ENCODE results near the gene CLCN7.

Gene CLCN7

DNA sequence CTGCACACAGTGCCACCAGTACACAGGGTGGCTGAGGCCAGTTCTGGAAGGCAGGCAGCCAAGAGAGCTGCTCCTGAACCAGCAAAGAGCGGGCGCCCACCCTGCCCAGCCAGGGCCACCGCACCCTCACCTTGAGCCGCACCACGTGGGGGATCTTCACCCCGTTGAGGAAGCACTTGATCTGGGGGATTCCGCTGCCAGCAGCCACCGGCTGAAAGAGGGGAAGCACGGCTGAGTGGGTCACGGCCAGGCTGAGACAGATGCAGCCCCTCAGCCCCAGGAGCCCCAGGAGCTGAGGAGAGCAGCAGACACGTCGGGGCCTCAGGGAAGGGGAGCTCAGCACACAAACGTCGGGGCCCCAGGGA, 15.9 kb downstream of the CLCN7 start:
- DNase-seq, result no peak

DNA sequence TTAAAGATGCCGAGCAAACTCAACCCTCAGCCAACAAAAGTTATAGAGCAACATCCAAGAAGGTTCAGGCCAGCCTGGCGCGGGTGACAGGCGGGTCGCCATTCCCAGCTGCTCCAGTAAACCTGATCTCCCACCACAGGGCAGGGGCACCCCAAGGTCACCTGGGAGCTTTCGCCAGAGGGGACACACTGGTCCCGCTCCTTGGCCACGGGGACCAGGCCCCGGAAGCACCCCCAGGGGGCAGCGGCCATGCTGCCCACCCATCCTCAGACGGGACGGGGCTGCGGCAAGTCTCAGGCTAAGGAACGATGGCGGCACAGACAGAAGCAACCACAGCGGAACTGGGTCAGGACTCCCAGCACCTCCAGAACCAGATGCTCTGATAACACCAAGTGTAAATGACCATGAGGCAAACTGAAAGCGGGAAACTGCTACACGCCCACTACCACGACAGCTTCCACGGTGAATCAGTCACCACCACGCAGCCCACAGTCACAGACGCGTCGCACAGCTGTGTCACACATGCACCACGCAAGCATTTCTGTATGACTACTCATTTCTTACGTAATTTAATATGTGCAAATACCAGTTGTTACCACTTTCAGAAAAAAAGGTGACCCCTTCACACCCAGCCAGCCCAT, 16.4 kb downstream of the CLCN7 start:
- DNase-seq, result no peak

DNA sequence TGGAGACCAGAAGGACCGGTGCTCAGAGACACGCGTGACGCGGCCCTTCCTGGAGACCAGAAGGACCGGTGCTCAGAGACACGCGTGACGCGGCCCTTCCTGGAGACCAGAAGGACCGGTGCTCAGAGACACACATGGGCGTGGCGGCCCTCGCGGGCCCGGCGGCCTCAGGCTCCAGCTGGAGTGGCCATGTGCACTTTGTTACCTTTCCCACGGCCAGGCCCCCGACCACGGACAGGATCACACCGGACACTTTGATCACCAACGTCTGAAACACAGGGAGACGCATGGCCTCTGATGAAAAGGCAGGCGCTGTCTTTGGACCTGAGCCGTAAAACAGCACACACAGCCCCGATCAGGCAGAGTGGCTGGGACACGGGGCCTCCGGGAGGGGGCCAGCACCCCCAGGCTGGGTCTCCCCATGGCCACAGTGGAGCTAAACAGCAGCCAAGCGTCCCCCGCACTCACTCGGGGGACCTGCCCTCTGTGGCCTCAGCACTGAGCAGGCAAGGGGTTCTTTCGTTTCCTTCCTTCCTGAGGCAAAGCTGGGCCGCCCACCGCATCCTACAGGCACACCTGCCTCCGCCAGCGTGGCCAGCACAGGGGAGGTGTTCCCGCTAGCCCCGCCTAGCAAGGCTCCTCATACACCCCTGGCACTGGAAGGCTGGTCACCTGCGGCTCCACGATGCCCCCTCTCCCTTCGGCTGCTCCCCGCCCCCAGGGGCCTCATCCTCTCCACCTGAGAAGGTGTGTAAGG, 17.2 kb downstream of the CLCN7 start:
- no peak for DNase-seq

DNA sequence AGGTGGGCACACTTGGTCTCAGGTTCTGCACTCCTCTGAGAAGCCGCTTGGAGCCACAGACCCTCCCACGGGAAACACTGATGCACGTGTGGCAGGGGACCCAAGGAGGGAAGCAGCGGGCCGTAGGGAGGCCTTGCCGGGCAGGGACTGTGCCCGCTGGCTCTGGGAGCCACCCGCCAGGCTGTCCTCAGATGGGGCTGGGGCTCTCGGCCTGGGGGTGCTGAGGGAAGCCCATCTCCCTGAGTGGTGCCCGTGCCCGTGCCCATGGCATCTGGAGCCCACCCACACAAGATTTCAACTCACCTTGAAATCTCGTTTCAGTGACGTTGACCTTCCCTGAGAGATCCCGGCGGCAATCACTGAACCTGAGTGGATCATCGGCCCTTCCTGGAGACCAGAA, 17.9 kb downstream of the CLCN7 start:
- no peak for DNase-seq

DNA sequence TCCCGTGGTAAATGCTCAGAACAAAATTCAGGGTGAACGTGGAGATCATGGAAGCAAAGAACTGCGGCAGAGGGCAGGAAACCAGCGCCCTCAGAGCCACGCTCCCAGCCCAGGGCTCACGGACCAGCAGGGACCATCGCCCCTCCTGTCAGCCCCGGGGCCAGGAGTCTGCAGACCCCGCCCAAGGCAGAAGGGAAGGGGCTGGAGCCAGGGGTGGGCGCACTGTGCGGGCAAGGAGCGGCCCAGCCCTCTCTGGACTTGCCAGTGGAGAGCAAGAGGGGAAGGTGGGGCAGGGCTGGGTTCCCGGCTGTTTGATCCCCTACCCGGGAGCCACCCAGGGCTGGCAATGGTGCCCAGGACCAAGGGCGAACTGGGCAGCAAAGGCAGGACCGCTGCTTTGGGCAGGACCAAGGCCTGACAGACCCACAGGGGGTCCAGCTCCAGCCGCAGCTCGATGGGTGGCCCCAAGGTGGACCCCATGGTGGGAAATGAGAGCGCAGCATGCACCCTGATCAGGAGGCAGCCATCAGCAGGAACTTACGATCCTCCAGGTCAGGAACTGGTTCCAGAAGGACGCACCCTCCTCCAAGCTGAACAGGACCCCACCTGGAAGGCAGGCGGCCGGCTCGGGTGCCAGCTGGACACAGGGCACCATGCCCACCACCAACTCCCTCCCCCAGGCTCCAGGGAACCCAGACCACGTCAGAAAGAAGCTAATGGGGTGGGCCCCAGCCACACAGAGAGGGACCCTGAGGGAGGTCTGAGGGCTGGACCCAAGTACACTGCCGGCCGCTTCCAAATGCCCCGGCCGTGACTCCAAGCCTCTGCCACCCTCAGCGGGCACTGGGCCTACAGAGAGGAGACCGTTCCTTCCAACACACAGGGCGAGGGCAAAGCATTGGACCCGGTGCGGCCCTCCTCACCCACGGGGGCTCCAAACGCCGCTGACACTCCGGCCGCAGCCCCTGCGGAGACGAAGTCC, 19.3 kb downstream of the CLCN7 start:
- no peak for DNase-seq

DNA sequence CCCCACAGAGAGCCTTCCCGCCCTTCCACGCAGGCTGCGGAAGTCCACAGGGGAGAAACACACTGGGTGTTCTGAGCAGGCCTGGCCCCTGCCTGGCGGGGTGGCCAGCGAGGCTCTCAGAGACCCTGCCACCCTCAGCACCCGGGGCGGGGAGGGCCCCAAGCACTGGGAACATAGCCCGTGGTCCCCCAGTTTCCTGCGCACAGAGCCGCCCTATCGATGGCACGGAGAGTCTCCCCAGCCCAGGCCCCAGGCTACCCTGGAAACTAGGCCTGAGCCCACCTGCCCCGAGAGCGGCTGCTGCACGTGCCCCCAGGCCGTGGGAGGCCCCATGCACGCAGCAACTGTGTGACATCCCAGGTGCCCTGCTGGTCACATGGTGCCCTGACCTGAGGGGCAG, 20.3 kb downstream of the CLCN7 start:
- DNase-seq, result no peak

DNA sequence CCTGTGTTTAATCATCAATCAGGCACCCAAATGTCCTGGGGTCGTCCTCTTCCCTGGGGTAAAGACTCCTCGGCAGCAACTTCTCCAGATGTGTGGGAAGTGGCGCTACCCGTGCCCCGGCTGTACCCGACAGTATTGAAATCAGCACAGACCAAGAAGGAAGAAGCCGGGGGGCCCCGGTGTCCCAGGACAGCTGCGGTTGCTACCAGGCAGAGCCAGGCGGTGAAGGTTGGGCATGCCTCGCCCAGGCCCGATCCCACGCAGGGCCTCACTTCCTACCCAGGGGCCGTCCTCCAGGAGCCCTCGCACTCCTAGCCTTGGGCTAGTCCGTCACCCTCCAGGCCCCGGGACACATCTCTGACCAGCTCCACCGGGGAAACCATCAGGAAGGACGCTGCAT, 21.5 kb downstream of the CLCN7 start:
- DNase-seq, result no peak

DNA sequence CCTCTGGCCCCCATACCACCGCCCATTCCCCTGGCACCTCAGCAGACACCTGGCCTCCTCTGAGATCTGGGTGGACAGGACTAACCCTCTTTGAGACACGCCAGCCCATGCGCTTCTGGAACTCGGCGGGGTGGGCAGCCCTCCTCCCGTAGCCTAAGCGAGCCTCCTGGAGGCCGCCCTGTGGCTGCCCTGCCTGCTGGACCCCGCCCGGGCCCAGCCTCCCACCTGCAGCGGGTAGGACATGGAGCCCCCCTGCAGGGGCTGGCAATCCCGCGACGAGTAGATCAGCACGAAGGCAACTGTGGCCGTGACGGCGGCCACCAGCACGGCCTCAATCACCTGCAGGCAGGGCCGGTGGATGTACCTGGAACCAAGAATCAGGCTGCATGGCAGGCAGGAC, 22.3 kb downstream of the CLCN7 start:
- DNase-seq, result no peak

DNA sequence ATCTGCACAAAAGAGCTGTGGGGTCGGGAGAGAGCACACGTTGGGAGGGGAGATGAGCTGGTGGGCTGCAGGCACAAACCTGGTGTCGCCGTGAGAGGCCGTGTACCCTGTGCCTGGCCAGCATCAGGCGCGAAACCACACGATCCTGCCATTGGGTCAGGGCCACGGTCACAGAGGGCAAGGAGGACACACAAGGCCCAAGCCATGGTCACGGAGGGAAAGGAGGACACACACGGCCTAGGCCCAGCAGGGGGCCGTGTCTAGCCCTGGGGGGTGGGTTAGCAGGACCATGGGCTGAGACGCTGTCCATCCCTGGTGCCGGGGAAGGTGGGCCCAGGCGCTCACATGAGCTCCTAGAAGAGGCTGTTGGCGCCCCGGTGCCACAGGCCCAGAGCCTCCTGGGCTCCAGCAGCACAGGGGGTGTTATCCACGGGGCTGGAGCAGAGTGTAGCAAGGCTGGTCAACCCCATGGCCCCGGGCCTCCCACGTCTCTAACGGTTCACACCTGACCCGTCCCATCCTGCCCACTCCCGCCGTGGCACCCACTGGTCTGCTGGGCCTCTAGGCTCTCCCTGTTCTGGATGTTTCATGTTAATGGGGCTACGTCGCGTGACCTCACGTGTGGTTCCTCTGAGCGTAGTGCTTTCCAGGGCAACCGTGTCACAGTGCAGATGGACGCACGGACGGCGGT, 23.0 kb downstream of the CLCN7 start:
- DNase-seq, result no peak

DNA sequence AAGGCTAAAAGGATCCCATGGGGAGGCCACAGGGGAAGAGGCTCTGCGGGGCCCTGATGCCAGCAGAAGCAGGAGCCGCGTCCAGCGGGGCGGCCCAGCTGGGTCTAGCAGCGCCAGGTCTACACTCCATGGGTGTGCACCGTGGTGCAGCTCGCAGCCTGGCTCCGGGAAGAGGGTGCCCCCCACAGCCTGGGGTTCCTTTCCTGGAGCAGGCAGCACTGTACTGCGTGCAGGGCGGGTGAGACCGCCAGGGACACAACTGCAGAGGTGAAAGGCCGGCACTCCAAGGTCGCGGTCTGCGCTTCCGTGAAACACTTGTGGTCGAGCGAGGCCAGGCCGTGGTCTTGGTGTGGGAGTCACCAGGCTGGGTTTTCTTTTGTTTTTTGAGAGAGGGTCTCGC, 24.0 kb downstream of the CLCN7 start:
- DNase-seq, result no peak

DNA sequence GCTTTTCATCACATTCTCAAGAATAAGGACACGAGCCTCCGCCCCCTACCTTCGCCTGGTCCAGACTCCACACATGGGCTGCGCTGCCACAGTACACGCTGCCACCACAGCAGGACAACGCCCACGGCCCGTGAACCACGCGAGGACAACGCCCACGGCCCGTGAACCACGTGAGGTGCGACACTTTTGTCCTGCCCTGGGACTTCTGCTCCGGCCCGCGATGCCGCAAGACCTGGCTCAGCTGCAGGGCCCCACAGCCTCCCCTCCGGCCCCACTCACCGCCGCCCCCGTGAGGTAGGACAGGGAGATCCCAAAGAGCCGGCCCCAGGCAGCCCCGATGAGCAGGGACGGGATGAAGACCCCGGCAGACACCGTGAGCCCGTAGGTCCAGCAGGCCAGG, 24.6 kb downstream of the CLCN7 start:
- no peak for DNase-seq

DNA sequence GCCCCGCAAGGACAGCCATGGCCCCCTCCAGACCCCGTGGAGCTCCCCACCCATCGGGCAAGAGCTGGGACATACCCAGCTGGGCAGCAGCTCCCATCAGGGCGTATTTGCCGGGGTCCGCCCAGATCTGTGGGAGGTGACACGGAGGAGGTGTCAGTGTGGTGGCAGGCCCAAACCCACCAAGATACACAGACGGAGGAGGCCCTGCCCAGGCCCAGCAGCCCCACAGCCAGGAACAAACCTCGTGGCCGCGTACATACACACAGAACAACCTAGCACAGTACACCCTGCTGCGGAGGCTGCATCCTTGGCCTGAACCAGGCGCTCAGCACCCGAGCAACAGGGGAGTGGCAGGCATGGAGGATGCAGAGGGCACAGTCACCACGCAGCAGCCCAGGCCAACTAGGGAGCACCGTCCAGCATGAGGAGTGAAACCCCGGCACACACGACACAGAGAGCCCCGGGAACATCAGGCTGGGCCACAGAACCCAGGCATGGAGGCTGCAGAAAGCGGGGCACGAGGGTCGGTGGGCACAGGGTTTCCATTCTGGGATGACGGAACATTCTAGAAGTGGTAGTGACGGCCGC, 25.5 kb downstream of the CLCN7 start:
- DNase-seq, result no peak

DNA sequence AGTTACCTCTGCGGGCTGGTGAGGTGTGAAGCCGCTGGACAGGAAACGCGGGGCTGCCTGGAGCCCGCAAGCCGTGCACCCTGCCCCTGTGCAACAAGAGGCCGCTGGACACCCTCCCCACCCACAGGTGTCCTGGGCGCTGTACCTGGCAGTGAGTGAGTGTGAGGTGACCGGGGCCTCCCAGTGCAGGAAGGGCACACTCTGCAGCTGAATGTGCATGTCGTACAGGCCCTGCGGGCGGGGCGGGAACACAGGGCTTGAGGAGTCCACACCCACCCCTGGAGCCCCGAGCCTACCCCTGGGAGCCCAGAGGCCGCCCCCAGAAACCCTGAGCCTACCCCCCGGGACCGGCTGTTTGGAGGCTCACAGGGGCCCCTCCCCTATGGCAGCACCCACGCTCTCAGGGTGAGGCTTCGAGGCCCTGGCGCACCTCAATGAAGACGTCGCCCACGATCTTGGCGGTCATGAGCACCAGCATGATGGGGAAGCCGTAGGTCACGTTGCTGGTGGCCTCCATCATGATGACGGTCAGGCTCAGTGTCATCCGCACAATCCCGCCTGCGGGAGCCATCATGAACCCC, 26.2 kb downstream of the CLCN7 start:
- DNase-seq, result no peak

DNA sequence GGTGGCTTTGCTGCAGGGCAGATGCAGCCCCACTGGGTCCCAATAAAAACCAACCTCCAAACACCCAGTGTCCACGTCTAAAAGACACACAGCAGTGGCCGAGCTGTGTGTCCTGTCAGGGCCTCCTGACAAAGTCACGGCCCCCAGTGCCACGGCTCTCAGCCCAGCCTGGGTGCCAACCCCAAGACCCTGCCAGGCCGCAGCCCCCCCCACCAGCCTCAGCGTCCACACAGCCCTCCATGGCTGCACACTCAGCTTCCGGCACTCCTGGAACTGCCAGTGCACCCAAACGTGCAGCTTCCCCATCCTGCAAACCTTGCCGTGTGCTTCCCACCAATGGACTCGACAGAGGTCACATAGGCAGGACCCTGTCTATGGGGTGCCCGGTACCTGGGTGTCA, 26.9 kb downstream of the CLCN7 start:
- DNase-seq, result no peak

DNA sequence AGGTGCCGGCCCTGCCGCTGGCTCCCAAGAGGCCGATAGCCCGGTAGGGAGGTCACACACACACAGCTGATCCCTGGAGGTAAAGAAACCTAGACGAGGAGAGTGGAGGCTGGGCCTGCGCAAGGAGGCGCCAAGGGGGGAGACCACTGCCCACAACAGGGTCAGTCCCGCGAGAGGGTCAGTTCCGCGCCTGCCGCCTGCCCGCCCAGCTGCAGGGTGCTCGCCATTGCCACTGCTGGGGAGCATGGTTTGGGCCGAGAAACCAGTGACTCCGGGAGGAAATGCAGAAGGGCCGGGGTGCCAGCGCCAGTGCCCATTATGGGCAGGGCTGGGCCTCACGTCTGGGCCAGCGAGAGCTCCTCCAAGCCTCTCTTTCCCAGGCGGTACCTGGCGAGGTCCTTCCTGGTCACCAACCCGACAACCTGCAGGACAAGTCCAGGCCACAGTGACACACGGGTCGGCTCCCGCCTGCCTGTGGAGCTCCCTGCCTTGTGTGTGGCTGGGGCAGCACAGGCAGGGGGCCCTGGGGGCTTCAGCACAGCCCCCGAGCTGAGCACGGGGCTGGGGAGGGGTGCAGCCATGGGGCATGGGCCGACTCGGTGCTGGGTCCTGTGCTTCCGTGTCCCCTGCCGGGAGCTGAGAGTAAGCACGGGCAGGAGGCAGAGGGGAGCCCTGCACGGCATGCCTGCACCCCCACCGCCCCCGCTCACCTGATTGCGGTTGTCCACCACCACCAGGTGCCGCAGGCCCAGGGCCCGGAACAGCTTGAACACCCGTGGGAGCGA, 28.3 kb downstream of the CLCN7 start:
- DNase-seq, result no peak

DNA sequence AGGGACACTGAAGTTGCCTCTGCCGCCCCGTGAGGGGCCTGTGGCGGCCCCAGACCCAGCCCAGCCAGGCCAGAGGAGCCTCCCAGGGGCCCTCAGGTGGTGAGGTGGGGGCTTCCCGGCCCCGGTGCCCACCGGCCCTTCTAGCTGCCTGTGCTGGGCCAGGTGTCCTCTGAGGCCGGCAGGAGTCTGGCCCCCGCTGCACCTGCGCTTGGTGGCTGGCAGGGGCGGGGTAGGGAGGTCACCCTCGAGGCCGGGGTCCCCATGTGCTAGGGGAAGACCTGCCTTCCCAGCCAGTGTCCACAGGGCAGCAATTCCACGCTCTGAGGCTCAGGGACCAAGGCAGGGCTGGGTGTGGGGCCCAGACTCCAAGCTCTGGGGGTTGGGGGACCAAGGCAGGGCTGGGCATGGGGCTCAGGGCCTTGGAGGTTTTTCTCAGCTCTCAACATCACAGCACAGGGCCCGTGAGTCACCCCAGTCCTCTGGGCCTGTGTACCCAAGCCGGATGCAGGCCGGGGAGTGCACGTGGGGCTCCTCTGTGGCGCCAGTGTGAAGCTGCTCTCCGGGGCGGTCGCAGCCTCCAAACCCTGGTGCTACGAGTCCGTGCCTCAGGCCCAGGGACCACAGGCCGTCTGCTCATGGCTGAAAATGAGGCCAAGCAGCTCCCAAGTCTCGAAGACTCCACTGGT, 29.2 kb downstream of the CLCN7 start:
- DNase-seq, result no peak

DNA sequence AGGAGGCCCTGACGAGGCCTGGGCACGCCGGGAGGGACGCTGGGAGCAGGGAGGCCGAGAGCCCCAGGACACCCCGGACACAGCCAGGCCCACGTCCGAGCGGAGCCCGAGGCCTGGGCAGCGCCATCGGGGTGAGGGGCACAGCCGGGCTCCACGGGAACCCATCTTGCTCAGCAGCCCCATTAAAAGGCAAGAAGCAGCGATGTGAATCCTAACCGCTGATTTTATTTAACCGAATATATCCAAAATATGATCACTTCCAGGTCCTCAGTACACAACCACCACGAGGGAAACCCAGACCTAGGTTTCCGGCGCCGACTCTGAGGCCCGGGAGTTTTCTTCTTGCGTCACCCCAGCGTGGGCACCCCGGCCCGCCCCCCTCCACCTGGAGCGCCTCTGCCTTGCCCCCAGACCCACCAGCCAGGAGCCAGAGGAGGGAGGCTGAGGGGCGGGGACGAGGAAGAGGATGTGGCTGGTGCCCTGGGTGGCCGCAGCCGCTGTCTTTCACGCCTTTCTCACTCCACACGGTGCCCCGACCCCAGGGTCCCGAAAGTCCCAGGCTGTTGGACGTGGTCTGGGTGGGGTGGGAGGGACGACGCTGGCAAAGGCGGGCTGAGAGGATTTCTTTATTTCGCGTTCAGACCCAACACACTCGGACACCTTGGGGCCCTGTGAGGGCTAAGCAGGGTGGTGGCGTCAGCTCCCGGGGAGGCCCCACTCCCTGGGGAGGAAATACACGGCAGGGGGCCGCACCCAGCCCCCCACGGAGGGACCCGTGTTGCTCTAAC, 29.9 kb downstream of the CLCN7 start:
- DNase-seq, result no peak

DNA sequence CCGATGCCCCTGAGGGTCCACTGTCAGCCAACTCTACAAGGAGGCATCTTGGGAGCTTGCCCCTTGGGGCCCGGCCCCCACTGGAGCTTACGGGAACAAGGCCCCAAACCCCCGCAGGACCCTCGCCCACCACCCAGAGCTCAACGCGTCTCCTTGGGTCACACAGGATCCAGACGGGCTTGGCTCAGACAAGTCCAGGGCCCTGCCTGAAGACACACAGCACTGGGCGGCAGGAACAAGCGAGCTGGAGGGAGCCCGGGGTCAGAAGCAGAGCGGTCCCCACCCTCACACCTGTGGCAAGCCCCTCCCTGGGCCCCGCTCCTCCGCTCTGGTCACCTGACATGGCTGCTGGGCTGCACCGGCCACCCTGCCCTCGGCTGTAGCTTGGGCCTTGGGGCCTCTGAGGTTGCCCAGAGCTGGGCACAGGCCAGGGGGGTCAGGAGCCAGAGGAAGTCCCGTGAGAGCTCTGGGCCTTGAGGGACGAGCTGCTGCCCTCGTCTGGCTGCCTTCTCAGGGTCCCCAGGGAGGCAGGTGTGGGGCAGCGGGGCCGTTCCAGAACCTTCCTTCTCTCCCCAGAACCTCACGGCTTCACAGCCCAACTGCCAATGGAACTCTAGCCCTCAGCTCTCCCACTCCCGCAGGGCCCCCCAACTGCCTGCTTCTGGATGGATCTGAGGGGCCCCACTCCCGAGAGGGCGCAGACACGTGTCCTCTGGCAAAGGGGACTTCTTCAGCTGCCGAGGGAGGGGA, 30.7 kb downstream of the CLCN7 start, which contains the start of gene CCDC154:
CCDC154 (minus strand) TSS at position 577 of the 750 bp plus-strand sequence; CDS start at position 343, 234 bp downstream.
- no peak for DNase-seq

DNA sequence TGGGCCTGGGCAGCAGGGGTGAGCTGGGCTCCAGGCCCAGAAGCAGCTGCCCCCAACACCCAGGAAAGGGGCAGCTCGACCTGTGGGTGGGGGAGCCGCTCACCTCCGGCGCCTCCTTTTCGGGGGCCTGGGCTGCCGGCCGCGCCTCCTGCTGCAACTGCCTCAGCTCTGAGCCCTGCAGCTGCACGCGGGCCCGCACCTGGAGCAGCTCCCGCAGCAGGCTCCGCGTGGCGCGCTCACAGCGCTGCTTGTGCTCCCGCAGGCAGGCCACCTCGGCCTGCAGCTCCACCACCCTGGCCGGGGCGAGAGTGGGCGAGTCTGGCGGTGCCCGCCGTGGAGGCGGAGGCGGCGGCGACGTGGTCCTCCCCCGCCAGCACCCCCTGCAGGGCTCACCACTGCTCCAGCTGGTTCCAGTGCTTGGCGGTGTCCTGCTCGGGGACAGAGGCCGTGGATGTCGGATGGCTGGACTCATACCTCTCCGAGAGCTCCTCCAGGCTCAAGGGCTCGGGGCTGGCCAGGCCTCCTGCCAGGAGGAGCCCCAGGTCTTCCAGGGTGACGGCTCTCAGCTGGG, 31.3 kb downstream of the CLCN7 start:
- DNase-seq, result no peak
